Inferior parietal cortex (tissue), 1 donor: ENCODE data around the gene NDUFV3.
"Not testable (repeated sequence)": the region's sequence is repeated elsewhere in the genome, so short reads cannot be mapped to it uniquely, and the experiment has no call there.

Experiments
- DNase-seq: peaks from one replicate; pipeline ENCODE4 v3.0.0-alpha.2; 2016; ENCODE audit errors: extremely low spot score

NDUFV3 gene

DNA sequence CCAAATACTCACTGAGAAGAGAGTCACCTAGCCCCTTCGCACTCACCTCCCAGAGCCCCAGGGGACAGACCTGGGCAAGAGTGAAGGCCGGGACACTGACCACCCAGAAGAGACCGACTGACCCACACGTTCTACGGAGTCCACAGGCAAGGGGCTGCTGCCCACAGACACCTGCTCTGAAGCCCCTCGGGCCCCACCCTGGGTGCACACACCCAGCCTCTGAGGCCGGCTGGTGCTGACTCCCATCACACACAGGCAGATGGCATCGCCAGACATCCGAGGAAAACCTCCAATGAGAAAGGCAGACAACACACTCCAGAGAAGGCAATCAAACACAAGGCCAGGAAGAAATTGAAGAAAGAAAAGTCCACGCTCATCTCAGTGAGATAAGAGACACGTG lies 35.9 kb upstream of the NDUFV3 start:
- DNase-seq = no peak

DNA sequence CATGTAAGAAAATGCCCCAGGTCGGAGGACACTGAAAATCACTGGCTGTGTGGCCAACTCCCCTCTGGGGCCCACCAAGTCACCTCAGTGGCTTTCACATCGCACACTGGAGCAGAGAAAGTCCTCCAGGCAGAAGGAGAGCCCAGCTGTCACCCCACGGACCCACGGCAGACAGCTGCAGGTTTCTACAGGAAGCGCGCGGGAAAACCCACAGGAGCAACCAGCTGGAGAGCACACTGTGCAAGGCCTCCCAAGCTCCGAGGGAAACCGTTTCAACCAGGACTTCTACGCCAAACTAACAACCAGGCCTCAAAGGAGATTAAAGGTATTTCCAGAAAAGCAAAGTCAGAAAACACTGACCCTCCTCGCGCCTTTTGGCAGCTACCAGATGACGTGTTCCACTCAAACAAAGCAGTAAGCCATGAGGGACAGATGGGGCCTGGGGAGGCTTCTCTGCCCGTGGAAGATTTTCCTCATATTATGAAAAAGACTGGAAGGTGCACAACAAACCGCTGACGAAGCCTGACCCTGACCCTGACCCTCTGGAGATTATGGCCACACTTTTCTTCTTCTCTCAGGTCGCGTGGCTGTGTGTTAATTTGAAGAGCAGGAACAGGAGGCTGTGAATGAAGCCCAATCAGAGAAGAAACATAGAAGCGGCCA lies 34.8 kb upstream of the NDUFV3 start:
- no peak for DNase-seq

DNA sequence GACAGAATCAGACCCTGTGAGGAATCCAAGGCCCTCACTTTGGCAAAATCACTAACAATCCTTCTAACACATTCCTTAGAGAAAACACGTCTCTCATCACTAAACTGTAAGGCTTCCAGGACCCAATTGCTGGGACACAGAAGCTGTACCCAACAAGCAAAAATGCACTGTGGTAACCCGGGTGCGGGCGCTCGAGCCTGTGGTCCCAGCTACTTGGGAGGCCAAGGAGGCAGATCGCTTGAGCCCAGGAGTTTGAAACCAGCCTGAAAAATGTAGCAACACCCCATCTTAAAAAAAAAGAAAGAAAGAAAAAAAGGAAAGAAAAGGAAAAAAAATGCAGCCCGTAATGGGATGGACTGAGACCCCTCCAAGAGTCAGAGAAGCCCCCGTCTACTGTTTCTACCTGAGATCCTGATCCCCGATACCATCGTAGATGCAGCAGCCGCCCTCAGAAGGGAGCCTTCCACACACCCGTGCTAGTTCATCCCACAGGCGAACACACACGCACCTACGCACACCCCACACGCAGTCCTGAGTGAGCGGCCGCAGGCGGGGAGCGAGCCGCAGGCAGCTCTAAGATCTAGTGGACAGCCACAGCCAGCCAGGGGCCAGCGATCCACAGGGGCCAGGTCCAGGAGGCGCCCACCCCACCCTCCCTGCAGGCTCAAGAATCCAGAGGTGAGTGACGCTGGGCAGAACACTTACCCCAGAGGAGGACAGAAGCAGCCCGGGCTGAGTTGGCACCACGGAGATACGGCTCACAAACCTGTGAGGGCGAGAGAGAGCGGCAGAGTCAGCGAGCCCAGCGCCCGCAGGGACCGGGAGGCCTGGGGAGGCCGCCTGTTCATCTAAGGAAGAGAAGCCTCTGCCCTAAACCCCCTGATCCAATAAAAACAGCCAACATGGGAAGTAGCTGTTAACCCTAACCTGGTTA lies 33.9 kb upstream of the NDUFV3 start:
- DNase-seq = no peak

DNA sequence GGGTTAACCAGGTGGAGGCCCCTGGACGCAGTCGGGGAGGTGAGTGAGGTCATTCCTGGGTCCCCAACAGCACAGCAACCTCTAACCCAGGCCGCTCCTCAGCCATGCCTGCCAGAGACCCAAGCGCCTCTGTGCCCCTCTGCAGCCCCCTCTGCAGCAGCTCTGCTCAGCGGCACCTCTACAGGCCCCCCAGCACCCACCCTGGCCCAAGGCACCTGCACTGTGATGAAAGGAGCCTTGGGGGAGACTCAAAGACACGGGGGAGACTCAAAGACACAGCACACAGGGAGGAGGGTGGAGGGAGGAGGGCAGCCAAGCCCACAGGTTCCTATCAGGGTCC lies 33.2 kb upstream of the NDUFV3 start:
- DNase-seq = no peak

DNA sequence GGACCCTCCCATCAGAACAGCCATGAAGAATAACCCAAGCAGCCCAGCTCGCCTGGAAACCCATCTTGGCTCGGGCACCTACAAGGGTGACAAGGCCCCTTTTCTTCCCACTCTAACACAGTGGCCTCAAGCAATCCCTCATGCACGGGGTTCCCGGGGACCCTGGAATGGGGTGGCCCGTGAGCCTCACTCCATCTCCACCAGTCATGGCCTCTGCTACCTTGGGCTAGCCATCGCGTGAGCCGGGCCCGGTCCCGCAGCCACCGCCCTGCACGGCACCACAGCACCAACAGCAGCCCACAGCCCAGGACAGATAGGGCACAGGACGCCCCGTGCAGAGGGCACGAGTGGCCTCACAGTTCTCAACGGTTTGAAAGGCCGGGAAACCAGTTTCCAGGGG lies 32.8 kb upstream of the NDUFV3 start:
- no peak for DNase-seq

DNA sequence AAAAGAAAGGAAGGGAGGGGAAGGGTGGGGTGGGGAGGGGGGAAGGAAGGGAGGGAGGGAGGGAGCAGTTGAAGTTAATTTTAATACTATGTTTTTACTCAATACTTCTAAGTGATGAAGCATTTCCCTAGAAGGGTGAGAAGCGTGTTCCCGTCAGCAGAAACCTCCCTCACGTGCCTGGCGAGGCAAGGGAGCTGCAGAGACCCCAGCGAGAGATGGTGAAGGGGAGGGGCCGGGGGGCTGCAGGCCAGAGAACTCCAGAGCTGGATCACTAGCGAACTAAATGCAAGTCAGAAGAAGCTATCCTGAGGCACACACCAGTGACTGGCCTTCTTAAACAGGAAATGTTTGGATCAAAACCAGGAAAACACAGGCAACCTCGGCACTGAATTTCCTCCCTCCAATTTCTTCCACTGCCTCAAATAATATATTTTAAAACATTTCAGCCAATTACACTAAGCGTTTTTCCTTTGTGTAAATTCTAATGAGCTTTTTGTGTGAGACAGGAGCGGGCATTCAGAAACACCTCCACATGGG lies 31.7 kb upstream of the NDUFV3 start:
- DNase-seq = no peak

DNA sequence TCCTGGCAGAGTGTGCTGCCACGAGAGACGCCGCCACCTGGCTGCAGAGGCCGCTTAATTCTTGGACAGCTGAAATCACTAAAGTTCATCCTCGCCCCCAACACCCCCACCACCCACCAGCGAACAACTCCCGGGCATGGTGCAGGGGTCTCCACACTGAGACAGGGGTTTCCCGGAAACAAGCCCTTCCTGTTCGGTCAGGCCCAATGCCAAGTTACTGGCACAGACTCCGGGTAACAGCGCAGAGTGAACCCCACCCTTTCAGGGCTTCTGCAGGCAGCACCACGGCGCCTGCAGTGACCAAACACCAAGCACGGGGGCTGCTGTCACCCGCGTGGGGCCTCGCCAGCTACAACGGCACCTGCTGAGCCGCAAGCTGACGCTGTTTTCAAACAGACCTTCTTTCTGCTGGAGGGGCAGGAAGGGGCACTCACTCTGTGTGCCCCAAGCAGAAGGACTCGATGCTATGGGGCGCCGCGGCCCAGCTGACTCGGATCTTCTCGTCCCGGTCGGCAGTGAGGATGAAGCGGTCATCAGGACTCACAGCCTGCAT lies 31.2 kb upstream of the NDUFV3 start:
- DNase-seq = no peak

DNA sequence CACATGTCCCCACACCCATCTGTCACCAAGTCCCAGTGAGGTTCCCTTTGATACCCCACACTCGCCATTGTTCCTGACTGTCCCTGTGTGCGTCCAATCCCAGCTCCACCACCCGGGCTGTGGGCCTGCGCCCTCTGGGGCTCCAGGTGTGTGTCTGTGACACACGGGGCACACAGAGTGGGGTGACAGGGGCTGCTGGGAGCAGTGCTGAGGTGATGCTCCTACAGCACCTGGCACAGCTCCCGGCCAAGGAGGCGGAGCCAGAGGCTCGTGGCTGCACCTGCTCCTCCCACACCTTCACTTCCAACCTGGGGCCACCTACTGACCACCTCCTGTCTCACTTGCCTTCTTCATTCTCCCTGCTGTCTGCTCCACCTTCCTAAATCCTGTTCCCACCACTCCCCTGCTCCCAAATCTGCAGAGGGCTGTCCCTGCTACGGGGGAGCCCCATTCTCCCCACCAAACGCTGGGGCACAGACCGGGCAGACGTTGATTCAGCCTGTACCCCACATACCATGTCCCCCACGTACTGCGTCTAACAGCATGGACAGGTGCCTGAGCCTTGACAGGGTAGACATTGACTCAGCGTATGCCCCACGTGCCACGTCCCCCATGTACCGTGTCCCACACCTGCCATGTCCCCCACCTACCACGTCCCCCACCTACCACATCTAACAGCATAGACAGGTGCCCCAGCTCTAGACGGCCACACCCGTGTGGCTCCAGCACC lies 30.2 kb upstream of the NDUFV3 start:
- no peak for DNase-seq

DNA sequence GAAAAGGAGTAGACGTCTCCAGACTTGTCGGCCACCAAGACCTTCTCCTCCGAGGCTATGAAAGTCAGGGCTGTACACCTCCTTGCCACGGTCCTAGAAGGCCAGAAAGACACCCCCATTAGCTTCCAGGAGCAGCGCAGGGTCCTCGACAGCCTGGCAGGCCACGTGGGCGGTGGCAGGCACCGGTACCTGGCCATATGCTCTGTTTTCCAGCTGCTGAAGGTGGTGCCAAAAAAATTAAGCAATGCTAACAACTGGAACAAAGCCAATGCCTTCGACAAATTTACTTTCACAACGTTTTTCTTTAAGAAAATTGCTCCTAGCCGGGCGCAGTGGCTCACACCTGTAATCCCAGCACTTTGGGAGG lies 29.6 kb upstream of the NDUFV3 start:
- no peak for DNase-seq

DNA sequence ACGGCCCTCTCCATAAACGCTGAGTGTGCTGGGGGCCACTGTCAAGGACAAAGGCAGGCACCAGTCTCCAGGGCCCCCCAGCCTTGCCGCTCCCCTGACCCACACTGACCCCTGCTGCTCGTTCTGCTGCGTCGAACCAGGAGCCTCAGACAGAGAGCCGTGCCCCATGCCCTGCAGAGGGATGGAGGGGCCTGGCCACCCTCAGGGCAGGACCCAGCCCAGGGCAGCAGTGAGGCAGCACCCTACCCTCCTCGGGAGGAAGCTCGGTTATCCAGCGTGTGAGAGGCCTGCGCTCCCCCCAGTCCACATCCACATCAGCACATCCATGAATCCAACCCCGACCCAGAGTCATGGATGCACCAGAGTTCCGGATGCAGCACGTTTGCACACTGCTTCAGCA lies 28.8 kb upstream of the NDUFV3 start:
- no peak for DNase-seq

DNA sequence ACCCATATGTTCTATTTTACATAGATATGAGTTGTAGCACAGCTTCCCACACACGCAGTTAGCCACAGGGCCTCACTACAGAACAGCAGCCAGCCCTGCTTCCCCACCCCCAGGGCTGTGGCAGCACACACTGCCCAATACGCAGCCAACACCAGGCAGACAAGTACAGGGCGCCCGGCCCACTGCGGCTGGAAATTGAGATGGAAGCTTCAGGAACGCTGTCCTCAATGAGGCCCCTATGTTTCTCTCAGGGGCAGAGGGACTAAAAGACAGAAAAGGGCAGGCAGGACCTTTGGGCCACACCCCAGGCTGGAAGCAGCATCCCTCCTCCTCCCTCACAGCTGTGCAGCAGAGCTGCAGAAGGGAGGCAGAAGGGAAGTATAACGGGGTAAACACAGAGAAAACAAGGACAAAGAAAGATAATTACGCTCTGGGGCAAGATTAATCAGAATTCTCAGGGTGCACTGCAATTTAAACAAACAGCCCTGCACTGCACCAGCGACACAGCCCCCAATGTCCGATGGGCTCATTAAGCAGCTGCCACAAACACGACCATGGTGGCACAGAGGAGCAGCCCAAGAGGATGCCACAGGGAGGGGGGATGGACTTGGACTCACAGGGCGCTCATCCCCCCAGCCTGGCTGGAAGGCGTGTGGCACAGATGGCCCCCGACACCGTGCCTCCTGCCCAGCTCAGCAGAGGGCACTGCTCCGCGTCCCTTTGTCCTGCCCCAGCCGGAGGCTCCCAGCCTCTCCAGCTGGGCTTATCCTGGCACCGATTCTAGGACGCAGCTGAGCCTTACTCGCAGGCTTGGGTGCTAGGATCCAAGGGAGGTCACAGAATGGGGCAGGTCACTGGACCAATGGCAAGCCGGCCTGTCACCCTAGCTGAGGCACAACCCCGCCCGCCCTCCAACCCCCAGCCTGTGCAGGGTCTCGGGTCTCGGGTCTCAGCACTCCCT lies 28.0 kb upstream of the NDUFV3 start:
- peak; percentile 32 for DNase-seq

DNA sequence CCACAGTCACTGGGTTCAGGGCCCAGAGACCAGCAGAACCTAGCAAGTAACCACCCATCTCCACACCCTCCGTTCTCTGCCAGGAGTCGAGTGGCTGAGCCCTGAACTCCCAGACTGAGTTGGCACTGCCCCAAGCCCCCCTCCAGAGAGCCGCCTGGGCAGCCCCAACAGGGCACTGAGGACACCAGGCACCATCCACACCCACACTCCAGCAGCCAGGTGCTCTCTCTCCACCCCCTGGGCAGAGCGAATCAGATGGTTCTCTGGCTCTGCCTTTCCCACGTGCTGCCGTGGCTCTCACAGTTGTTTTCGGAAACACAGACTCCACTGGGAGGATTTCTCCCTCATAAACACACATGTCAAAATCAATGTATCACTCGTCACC lies 27.3 kb upstream of the NDUFV3 start:
- DNase-seq = no peak

DNA sequence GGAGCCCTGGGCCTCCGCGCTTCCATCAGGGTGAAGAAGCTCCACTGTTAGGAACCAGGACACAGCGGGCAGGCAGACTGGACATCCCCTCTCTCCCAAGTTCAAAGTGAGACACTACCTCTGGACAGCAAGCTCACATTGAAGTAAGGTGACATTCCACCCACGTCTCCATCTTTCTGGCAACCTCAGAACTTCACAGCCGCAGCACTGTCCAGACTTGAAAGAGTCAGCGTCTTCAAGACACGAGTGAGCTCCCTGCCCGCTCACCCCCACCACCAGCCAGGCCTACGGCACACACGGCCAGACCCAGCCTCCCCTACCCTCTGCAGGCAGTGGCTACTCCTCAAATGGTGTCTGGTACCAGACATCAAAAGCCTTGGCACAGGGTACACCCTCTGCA lies 24.9 kb upstream of the NDUFV3 start:
- DNase-seq = no peak

DNA sequence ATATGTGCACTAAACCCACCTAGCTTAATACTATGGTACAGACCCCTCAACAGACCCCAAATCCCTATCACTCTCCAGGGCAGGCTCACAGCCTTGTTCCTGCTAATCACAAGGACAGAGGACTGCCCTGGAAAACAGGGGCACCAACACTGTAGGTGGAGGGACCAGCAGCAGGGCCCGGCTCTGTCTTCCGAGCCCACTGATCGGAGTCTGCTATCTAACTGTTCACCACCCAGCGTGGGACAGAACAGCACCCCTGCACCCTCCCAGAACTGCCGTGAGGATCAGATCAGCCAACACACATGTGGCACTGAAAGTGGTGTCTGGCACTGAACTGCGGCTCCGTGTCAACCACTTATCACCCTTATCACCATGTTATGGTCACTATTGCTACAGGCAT lies 20.0 kb upstream of the NDUFV3 start:
- DNase-seq = no peak

DNA sequence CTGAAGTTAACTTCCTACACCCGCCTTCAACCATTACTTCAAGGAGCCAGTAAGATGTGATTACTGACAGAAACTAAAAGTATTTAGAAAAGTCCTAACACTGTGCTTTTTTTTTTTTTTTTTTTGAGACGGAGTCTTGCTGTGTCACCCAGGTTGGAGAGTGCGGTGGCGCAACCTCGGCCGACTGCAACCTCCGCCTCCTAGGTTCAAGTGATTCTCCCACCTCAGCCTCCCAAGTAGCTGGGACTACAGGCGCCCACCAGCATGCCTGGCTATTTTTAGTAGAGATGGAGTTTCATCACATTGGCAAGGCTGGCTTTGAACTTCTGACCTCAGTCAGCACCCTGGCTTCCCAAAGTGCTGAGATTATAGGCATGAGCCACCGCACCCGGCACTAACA lies 17.3 kb upstream of the NDUFV3 start:
- DNase-seq = not testable (repeated sequence)

DNA sequence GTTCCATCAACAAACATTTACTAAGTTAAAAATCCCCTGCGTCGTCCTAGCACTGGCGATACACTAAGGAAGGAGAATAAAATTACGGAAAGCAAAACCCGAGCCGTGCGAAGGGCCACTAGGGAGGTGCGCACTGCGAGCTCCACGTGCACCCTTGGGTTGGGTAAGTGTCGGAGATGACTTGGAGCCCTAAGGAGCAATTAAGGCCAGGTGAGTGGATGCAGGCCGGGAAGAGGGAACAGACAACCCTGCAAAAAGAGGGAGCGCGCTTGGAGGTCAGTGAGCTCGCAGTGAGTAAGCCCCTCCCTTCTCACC lies 14.5 kb upstream of the NDUFV3 start:
- no peak for DNase-seq

DNA sequence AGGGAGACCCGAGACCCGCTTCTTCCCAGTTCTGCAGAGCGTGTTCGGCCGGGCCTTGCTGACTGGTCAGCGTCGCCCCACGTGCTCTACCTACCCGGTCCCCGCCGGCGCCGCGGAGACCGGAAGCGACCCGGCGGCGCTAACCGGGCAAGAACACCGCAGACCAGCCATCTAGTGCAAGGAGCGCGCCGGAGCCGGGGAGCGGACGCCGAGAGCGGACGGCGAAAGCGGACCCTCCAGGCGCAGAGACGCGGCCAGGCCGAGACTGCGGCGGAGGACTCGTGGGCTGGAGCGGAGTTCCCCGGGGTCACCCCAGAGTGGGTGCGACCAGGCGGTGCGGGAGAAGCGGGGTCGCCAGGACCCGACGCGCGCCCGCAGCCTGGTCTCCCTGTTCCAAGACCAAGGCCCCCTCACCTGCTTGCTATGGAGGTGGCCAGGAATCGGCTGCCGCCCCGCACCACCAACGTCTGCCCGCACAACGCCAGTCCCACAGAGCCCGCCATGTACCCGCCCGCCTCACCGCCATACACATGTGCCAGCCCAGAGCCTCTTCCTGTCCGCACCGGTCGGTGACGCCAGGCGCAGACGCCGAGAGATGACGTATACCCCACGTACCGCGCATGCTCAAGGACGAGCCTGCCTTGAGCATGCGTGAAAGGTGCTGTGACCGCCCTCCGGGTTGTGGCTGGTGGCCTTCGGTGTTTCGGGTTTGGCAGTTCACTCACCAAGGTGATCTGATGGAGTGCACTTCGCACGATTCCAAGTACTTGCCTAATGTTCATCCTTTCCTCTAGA lies 13.9 kb upstream of the NDUFV3 start, which contains the start of gene WDR4:
Gene WDR4, minus strand, starts transcription at position 547 of the 795 bp plus-strand sequence. Its CDS starts 44 bp downstream, at position 503.
- peak; percentile 99 for DNase-seq

DNA sequence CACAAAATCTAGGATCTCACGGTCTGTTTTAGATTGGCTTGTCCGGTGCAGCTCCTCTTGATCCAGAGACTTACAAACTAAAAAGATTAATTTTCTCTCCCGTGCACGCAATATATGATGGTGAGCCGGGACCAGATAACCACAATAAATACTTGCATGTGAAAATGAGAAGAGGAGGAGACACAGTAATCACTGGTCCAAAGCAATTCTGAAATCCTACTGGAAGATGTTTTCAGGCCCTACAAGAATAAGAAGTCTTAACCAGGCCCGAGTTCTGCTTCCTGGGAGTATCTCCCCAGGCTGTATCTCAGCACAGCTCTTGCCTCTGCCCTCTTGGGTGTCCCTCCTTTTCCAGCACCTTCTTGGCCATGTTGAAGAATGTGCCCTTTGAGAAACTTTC lies 12.8 kb upstream of the NDUFV3 start:
- DNase-seq = no peak

DNA sequence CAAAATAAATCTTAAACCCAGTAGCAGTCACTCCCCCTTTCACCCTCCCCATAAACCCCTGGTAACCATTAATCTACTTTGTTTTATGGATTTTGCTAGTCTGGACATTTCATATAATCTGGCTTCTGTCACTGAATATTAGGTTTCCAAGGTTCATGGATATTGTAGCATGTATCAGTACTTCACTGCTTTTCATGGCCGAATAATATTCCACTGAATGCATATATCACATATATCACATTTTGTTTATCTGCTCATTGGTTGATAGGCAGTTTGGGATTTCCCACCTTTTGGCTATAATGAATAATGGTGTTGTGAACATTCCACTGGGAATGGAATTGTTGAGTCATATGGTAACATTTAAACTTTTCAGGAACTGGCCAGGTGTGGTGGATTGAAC lies 9.2 kb upstream of the NDUFV3 start:
- DNase-seq = no peak

DNA sequence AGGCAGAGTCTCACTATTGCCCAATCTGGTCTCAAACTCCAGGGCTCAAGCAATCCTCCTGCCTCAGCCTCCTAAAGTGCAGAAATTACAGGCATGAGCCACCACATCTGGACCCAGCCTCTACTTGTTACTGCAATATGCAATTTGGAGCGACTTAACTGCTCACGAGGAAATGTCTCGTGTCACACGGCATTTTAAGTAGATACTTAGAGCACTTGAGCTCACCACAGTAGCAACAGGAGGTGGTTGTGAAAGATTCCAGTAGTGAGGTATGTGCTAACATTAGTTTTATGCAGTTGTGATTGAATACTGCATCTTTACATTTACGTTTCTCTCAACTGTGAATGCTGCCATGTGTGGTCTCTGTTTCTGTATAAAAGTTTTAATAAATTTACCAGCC lies 5.8 kb upstream of the NDUFV3 start:
- no peak for DNase-seq
